Right atrium auricular region (tissue), 2 donors: ENCODE measurements around the gene BMP7. TPM values are rescaled to one million over a fixed set of nuclear protein-coding genes. Genes with fewer than 3 reads are reported as not detected.

Source experiments
- DNase-seq: peaks from one replicate; pipeline ENCODE4 v3.0.0-alpha.2; 2019; ENCODE audit warnings: low spot score
- H3K27ac ChIP-seq, 2 donors: fragments of 200-600 bp; sonication (generic); 1 replicate in 1 of 2; 2 replicates in 1 of 2; pipeline ENCODE4 v1.5.1; 2016 to 2019
- H3K27me3 ChIP-seq, 2 donors: fragments of 200-600 bp; sonication (generic); one replicate each; pipeline versions ENCODE4 v1.5.1 to v1.6.0; 2017 to 2019
- H3K36me3 ChIP-seq: fragments of 200-600 bp; sonication (generic); one replicate; pipeline ENCODE4 v1.5.1; 2016
- H3K4me1 ChIP-seq, 2 donors: fragments of 200-600 bp; sonication (generic); one replicate each; pipeline versions ENCODE4 v1.5.1 to v1.6.0; 2017 to 2019
- H3K4me3 ChIP-seq, 2 donors: fragments of 200-600 bp; sonication (generic); 1 replicate in 1 of 2; 2 replicates in 1 of 2; pipeline ENCODE4 v1.5.1; 2017 to 2019; ENCODE audit warnings: mild to moderate bottlenecking in 1 of 2, moderate library complexity in 1 of 2
- H3K9me3 ChIP-seq, 2 donors: fragments of 200-600 bp; sonication (generic); one replicate each; pipeline ENCODE4 v1.5.1; 2019
- CTCF ChIP-seq, 2 donors: fragments of 200-600 bp; sonication (generic); IDR thresholded peaks; one replicate each; pipeline ENCODE4 v1.5.1; 2019; ENCODE audit warnings: antibody characterized with exemption in 2 of 2
- total RNA-seq, 2 donors: library from RNA; depleted of rRNA; stranded (reverse); fragments of >200 nt; gene quantifications; one replicate each; pipeline ENCODE4 v1.1.0, GENCODE V29; 2016

Gene BMP7
- 10 to 100 TPM; 15.1 to 23.0 TPM for total RNA-seq

- Histone ChIP-seq H3K27me3 (peaks cover 0 to 8% of the 10 kb centered on the region in 2 donors), H3K36me3 (no peaks in the 10 kb centered on the region), H3K27ac (peak within 1 kb of the TSS; percentile 68 to 83), H3K4me3 (peak within 1 kb of the TSS; percentile 48 to 51), H3K9me3 (no peaks in the 10 kb centered on the region), H3K4me1 (peaks cover 0 to 22% of the 10 kb centered on the region in 2 donors)
- TF ChIP-seq CTCF (IDR thresholded peaks at IDR 0.05) = no peak
- DNase-seq = no peak
These were observed at the start of gene BMP7 for GRCh38 chr20:57266291-57267157. TSS of gene BMP7 (minus strand) at chr20:57266641. CDS start at chr20:57266122, 519 bp downstream.

GRCh38 chr20:57315976-57316480 lies 49.6 kb upstream of the BMP7 start:
- no peak overlapping the region for H3K4me3 ChIP-seq
- H3K4me1 ChIP-seq = no peaks in the 10 kb centered on the region
- no peaks in the 10 kb centered on the region for H3K36me3 ChIP-seq
- TF ChIP-seq CTCF (IDR thresholded peaks at IDR 0.05) = no peak
- H3K9me3 ChIP-seq = no peaks in the 10 kb centered on the region
- DNase-seq = no peak
- no peak overlapping the region for H3K27ac ChIP-seq
- H3K27me3 ChIP-seq = no peaks in the 10 kb centered on the region

GRCh38 chr20:57315083-57315975 lies 48.9 kb upstream of the BMP7 start:
- no peaks in the 10 kb centered on the region for H3K9me3 ChIP-seq
- no peak overlapping the region for H3K4me3 ChIP-seq
- TF ChIP-seq CTCF (IDR thresholded peaks at IDR 0.05) = no peak
- no peak for DNase-seq
- no peaks in the 10 kb centered on the region for H3K27me3 ChIP-seq
- H3K36me3 ChIP-seq = no peaks in the 10 kb centered on the region
- H3K27ac ChIP-seq = no peak overlapping the region
- H3K4me1 ChIP-seq = no peaks in the 10 kb centered on the region

GRCh38 chr20:57313951-57314350 lies 47.5 kb upstream of the BMP7 start:
- no peak for TF ChIP-seq CTCF (IDR thresholded peaks at IDR 0.05)
- no peak overlapping the region for H3K27ac ChIP-seq
- no peaks in the 10 kb centered on the region for H3K9me3 ChIP-seq
- DNase-seq = no peak
- H3K36me3 ChIP-seq = no peaks in the 10 kb centered on the region
- H3K4me1 ChIP-seq = no peaks in the 10 kb centered on the region
- no peak overlapping the region for H3K4me3 ChIP-seq
- H3K27me3 ChIP-seq = no peaks in the 10 kb centered on the region

- Histone ChIP-seq H3K27ac (no peak overlapping the region), H3K36me3 (no peaks in the 10 kb centered on the region), H3K4me3 (no peak overlapping the region), H3K9me3 (no peaks in the 10 kb centered on the region), H3K27me3 (no peaks in the 10 kb centered on the region), H3K4me1 (no peaks in the 10 kb centered on the region)
- TF ChIP-seq CTCF (IDR thresholded peaks at IDR 0.05) = no peak
- DNase-seq = no peak
These were observed 46.8 kb upstream of the BMP7 start for GRCh38 chr20:57313230-57313629.
